ENCODE results near the gene MMD2.

Gene MMD2

GRCh38 chr7:4866528-4867496, 92.2 kb downstream of the MMD2 start:
- DNase-seq, result no peak

GRCh38 chr7:4862156-4862555, 96.8 kb downstream of the MMD2 start:
- no peak for DNase-seq

DNA sequence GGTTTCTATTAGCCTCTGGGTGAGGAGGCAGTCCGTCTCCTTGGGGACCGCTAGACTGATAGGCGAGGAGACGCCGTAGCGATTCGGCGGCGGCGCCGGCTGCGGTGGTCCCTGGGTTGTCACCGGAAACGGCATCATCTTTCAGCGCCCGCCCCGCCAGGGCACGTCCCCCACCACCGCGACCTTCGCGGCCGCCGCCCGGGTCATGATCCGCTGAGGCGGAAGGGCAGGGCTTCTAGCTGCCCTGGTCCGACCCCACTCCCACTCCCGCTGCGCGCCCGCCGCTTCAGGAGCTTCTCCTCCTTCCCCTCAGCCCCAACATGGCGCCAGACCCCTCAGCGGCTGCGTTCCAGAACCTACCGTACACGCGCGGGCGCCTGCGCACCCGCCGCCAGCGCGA, 97.3 kb downstream of the MMD2 start, which contains the start of gene PAPOLB:
PAPOLB (minus strand) TSS at position 358 of the 400 bp plus-strand sequence; CDS start at position 138, 220 bp downstream.
- peak; percentile 56 for DNase-seq

DNA sequence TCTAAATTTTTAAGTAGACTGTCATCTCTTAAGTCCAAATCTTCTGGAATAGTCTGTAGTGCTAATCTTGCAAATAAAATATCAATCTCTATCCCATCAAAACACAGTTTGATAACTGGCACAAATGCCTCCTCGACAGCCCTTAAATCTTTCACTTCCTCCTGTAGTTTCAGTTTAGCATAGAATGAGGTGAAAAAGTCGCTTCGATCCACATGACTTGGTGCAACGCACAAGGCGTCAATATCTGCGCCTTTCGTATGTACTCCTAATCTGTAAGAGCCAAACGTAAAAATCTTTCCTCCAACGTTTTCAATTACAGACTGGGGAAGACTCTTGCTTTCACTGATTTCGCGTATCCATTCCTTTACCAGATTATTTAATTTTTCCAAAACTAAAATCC, 97.8 kb downstream of the MMD2 start:
- no peak for DNase-seq

DNA sequence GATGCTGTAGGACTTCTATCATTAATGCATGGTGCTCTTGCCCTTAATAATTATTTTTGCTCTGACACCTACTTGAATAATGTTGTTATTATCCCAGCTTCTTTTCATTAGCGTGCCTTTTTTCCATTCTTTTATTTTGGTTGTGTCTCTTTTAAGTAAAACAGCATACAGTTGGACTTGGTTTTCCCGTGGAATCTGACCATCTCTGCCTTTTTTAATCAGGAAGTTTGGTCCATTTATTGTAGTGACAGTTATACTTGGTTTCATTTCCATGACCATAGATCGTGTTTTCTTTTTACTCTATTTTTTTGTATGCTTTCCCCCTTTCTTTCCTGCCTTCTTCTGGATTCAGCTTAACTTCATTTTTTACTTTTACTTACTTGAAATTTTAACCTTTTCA, 101.8 kb downstream of the MMD2 start:
- DNase-seq, result no peak

DNA sequence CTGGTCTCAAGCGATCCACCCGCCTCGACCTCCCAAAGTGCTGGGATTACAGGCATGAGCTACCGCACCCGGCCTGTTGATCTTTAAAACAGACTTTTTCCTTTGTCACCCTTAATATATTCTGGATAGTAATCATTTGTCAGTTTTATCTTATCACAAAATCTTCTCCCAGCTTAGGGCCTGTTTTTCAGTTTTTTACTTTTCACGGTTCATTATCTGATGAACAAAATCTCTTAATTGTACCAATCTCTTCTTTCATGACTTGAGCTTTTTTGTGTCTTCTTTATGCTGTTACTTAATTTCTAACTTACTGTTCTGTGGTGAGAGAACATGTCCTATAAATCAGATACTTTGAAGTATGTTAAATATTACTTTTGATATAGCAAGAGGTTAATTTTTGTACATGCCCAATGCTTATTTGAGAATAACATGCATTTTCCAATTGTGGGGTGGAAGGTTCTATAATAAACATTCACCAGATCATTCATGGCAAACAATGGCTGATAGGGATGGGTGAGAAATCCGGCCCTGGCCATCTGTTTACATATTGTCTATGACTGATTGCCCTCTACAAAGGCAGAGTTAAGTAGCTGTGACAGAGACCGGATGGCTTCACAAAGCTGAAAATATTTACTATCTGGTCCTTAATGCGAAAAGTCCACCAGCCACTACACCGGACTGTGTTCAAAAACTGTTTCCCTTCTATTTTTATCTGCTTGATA, 102.5 kb downstream of the MMD2 start:
- no peak for DNase-seq

Data from stimulated activated CD8-positive, alpha-beta memory T cell treated with anti-CD3 and anti-CD28 coated beads, Interleukin-4, amount 100 ng/mL, for 48 hours (primary cell).